Hematopoietic multipotent progenitor cell treated with erythropoietin and hydrocortisone succinate and interleukin-3 and kit ligand, for 8 days (in vitro differentiated cells): ENCODE results near the gene FNBP1.

ENCODE experiments used
- DNase-seq: peaks from one replicate; pipeline ENCODE4 v3.0.0-alpha.2; 2015

Gene FNBP1

GRCh38 chr9:129871046-129871445 lies 171.9 kb downstream of the FNBP1 start:
- DNase-seq: no peak

GRCh38 chr9:129869585-129870501 lies 173.1 kb downstream of the FNBP1 start:
- DNase-seq: no peak

GRCh38 chr9:129868872-129869486 lies 174.0 kb downstream of the FNBP1 start:
- DNase-seq: no peak

GRCh38 chr9:129868023-129868871 lies 174.7 kb downstream of the FNBP1 start:
- no peak for DNase-seq

- DNase-seq: no peak
Measured at GRCh38 chr9:129867136-129868022, 175.6 kb downstream of the FNBP1 start.

GRCh38 chr9:129866394-129867135 lies 176.4 kb downstream of the FNBP1 start:
- DNase-seq: no peak

- DNase-seq: no peak
Measured at GRCh38 chr9:129865668-129866320, 177.2 kb downstream of the FNBP1 start.

- DNase-seq: no peak
Measured at GRCh38 chr9:129864991-129865647, 177.9 kb downstream of the FNBP1 start.

GRCh38 chr9:129863059-129863690 lies 179.8 kb downstream of the FNBP1 start:
- DNase-seq: peak; percentile 99

GRCh38 chr9:129861447-129861827 lies 181.6 kb downstream of the FNBP1 start:
- DNase-seq: no peak

- no peak for DNase-seq
Measured at GRCh38 chr9:129860653-129861446, 182.1 kb downstream of the FNBP1 start.

- DNase-seq: no peak
Measured at GRCh38 chr9:129858167-129858962, 184.6 kb downstream of the FNBP1 start.

GRCh38 chr9:129857207-129857606 lies 185.8 kb downstream of the FNBP1 start:
- peak; percentile 41 for DNase-seq

- no peak for DNase-seq
Measured at GRCh38 chr9:129854588-129855110, 188.3 kb downstream of the FNBP1 start.

- DNase-seq: no peak
Measured at GRCh38 chr9:129853614-129854013, 189.4 kb downstream of the FNBP1 start.

GRCh38 chr9:129852579-129852978 lies 190.4 kb downstream of the FNBP1 start:
- no peak for DNase-seq

GRCh38 chr9:129851821-129852220 lies 191.2 kb downstream of the FNBP1 start:
- DNase-seq: no peak
